Natural killer cell treated with Interleukin-12 subunit alpha and Interleukin-12 subunit beta and Interleukin-15 and Interleukin-18, amount 100 ng/mL, for 72 hours (primary cell): ENCODE results near the gene POR. TPM values are rescaled to one million over a fixed set of nuclear protein-coding genes. Genes with fewer than 3 reads are reported as not detected.
"Not testable (repeated sequence)": the region's sequence is repeated elsewhere in the genome, so short reads cannot be mapped to it uniquely, and the experiment has no call there.

Experiments used
- ATAC-seq, 2 donors: fragments of 150-1000 bp; cut with Tn5 transposase in 1 of 2; sonication (Bioruptor Pico), chemical (Tn5 transposase) in 1 of 2; 2 replicates each; pipeline ENCODE4 v1.10.0; 2021
- DNase-seq: peaks from one replicate; pipeline ENCODE4 v3.0.0; 2022; ENCODE audit warnings: low spot score
- H3K27ac Mint-ChIP-seq, 2 donors: 1 replicate in 1 of 2; 2 replicates in 1 of 2; pipeline ENCODE4 v1.8.0; 2022; ENCODE audit warnings: mixed read lengths in 2 of 2, mild to moderate bottlenecking in 1 of 2, moderate library complexity in 1 of 2
- H3K27me3 Mint-ChIP-seq, 2 donors: 1 replicate in 1 of 2; 2 replicates in 1 of 2; pipeline ENCODE4 v1.8.0; 2022; ENCODE audit warnings: mixed read lengths in 2 of 2
- H3K36me3 Mint-ChIP-seq: one replicate; pipeline ENCODE4 v1.8.0; 2022; ENCODE audit warnings: mixed read lengths
- H3K4me1 Mint-ChIP-seq, 2 donors: 1 replicate in 1 of 2; 2 replicates in 1 of 2; pipeline ENCODE4 v1.8.0; 2022; ENCODE audit warnings: low read depth in 2 of 2, mixed read lengths in 2 of 2, mild to moderate bottlenecking in 1 of 2
- H3K4me3 Mint-ChIP-seq: one replicate; pipeline ENCODE4 v1.8.0; 2022; ENCODE audit warnings: mixed read lengths
- H3K9me3 Mint-ChIP-seq: 2 replicates; pipeline ENCODE4 v1.8.0; 2022; ENCODE audit warnings: mixed read lengths
- total RNA-seq, 2 donors: library from RNA; stranded (reverse); gene quantifications; one replicate each; pipeline ENCODE4 v1.2.3, GENCODE V29; 2022

The POR gene
- 100 to 1,000 TPM; 112 to 164 TPM for total RNA-seq

DNA sequence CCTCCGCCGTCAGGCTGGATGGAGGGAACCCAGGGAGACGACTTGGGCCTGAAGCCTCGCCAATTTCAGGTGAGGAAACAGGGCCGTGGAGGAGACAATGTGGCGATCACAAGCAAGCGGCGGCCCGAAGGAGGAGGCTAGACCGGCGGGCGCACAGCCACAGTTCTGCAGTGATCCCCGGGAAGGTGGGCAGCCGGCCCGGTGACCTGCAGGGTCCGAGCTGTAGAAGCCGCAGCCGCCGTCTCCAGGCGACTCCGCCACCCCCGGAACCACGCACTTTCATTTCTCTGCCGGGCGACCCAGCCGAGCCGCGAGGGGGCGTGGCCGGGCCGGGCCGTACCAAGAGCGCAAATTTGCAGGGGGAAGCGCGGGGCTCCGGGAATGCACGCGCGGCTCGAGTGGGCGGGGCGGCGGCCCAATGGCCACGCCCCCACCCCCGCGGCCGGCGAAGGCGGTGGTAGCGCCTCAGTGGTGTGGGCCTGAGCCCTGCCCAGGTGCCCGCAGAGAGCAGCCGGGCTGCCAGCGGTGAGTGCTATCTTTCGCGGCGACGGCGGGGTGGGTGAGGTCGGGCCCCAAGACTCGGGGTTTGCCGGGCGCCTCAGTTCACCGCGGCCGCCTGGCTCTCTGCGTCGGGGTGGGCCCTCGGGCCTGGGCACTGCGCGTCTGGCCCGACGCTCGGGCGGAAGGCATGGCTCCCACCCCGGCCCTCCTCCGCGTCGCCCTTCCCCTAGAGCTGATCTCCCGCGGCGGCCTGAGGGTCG is at the start of gene POR:
TSS of gene POR (plus strand) at position 501 of the 761 bp plus-strand sequence. CDS start 38,847 bp downstream, outside the sequence.
- Mint-ChIP-seq H3K36me3 (no peaks in the 10 kb centered on the region), H3K4me3 (peak within 1 kb of the TSS; percentile 91), H3K4me1 (peaks cover 23 to 31% of the 10 kb centered on the region in 2 donors), H3K27ac (peak within 1 kb of the TSS; percentile 71 to 93), H3K27me3 (no peaks in the 10 kb centered on the region), H3K9me3 (no peaks in the 10 kb centered on the region)
- peak; percentile 99 for ATAC-seq
- peak; percentile 98 for DNase-seq

- peak in 1 of 2 donors; percentile 4 for ATAC-seq
Observed at GRCh38 chr7:75866114-75866488, 48.9 kb upstream of the POR start.

DNA sequence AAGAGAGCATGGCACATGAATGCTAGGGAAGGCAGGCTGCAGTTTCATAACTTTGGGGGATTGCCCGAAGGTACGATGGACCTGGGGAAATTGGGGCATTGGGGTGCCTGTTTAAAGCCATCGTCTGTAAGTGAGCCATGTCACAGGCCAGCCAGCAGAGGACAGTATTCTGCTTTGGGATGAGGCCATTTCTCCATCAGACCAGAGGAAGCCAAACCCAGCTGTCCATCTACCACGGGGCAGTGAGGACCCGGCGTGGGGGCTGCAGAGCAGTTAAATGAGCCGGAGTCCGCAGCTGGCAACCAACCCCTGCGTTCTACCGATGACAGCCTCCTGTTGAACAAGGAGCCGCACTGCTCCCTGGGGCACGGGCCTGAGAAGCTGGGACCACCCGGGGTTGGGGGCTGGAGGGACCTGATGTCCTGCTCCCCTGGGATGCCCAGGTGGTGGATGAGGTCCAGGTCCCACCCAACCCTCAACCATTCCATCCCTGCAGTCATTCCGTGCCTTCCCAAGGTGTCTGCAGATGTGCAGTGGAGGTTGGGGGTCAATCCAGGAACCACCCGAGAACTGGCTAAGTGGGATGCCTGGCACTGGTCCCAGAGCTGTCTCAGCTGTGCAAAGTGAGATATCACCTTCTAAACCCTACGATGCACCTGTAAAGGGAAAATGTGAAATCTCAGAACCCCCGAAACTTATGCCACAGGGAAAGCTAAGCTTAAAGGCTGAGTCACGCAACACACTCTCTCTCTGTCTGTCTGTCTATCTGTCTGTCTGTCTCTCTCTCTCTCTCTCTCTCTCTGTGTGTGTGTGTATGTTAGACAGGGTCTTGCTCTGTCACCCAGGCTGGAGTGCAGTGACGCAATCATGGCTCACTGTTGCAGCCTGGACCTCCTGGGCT is 48.2 kb upstream of the POR start:
- ATAC-seq (peak; percentile 85 to 89), DNase-seq (peak; percentile 70)
- peak overlapping the region in 1 of 2 donors; percentile 59 for H3K27ac Mint-ChIP-seq
- H3K4me3 Mint-ChIP-seq: peak overlapping the region; percentile 5
- no peaks in the 10 kb centered on the region for H3K36me3 Mint-ChIP-seq
- H3K9me3 Mint-ChIP-seq: no peaks in the 10 kb centered on the region
- peaks cover 11 to 14% of the 10 kb centered on the region in 2 donors for H3K4me1 Mint-ChIP-seq
- peaks cover 7 to 11% of the 10 kb centered on the region in 2 donors for H3K27me3 Mint-ChIP-seq

More at GRCh38 chr7:75866114-75866488, 48.9 kb upstream of the POR start:
- Mint-ChIP-seq H3K4me3 (no peak overlapping the region), H3K4me1 (peaks cover 11 to 14% of the 10 kb centered on the region in 2 donors), H3K36me3 (no peaks in the 10 kb centered on the region), H3K9me3 (no peaks in the 10 kb centered on the region), H3K27ac (no peak overlapping the region), H3K27me3 (peaks cover 7 to 11% of the 10 kb centered on the region in 2 donors)
- peak; percentile 31 for DNase-seq

DNA sequence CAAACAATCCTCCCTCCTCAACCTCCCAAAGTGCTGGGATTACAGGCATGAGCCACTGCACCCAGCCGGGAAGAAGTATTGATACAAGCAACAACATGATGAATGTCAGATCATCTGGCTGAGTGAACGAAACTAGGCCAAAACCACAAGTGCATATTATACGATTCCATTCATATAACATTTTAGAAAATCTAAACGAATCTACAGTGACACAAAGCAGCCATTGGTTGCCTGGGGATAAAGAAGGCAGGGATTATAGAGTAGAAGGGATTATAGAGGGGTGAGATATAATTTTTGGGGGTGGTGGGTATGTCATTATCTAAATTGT is 47.6 kb upstream of the POR start:
- peak overlapping the region in 1 of 2 donors; percentile 59 for H3K27ac Mint-ChIP-seq
- ATAC-seq: no peak
- H3K27me3 Mint-ChIP-seq: peaks cover 9 to 11% of the 10 kb centered on the region in 2 donors
- no peaks in the 10 kb centered on the region for H3K36me3 Mint-ChIP-seq
- DNase-seq: no peak
- no peaks in the 10 kb centered on the region for H3K9me3 Mint-ChIP-seq
- H3K4me3 Mint-ChIP-seq: peak overlapping the region; percentile 5
- peaks cover 11 to 18% of the 10 kb centered on the region in 2 donors for H3K4me1 Mint-ChIP-seq

DNA sequence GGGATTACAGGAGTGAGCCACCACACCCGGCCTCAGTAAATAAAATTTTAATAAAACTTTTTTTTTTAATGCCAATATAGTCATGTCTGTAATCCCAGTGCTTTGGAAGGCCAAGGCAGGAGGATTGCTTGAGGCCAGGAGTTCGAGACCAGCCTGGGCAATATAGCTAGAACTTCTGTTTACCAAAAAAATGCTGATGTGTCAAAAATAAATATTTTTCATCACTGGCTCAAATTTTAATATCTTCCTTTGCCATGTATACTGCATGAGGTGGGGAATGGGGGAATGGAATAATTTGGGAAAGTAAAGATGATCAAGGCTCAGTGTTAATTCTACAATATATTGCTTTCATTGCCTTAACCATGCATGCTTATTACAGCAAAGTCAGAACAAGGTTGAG is 46.8 kb upstream of the POR start:
- peaks cover 11 to 18% of the 10 kb centered on the region in 2 donors for H3K4me1 Mint-ChIP-seq
- ATAC-seq (no peak), DNase-seq (no peak)
- H3K27ac Mint-ChIP-seq: no peak overlapping the region
- peaks cover 9 to 11% of the 10 kb centered on the region in 2 donors for H3K27me3 Mint-ChIP-seq
- no peak overlapping the region for H3K4me3 Mint-ChIP-seq
- H3K36me3 Mint-ChIP-seq: no peaks in the 10 kb centered on the region
- H3K9me3 Mint-ChIP-seq: no peaks in the 10 kb centered on the region

DNA sequence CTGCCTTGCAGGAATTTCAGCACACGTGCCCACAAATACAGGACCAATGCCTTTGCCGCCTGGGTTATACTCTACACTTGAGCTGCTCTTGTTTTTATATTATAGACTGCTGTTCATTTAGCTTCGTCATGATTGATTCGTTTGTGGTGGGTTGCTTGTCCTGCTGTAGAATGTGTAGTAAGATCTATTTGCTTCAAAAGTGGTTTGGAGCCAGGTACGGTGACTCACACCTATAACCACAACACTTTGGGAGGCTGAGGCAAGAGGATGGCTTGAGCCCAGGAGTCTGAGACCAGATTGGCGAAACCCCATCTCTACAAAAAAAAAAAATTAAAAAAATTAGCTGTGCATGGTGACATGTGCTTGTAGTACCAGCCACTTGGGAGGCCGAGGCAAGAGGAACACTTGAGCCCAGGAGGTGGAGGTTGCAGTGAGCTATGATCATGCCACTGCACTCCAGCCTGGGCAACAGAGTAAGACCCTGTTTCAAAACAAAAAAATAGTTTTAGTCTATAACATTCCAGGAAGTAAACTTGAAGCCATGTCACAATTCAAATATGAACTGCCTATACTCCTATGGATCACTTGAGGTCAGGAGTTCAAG is 45.1 kb upstream of the POR start:
- Mint-ChIP-seq H3K27ac (peak overlapping the region in 1 of 2 donors; percentile 35), H3K36me3 (no peaks in the 10 kb centered on the region), H3K4me1 (peaks cover 11 to 18% of the 10 kb centered on the region in 2 donors), H3K9me3 (no peaks in the 10 kb centered on the region), H3K27me3 (peaks cover 6 to 7% of the 10 kb centered on the region in 2 donors), H3K4me3 (no peak overlapping the region)
- no peak for DNase-seq
- ATAC-seq: no peak

DNA sequence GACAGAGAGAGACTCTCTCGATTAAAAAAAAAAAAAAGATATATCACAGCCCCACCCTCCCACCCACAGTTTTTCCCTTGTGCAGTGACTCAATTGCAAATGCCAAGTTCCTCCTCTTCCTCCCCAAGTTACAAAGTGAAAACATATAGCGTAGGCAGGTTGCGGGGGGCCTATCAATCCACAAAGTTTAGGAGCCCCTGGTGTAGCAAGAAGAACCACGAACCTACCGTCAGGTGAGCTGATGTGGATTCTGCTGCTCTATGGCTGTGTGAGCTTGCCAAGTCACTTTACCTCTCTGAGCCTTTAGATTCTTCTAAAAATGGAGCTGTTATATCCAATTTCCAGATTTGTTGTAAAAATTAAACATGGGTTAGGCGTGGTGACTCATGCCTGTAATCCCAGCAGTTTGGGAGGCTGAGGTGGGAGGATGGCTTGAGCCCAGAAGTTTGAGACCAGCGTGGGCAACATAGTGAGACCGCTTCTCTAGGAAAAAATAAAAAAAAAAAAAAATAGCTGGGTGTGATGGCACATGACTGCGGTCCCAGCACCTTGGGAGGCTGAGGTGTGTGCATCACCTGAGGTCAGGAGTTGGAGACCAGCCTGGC is 44.3 kb upstream of the POR start:
- Mint-ChIP-seq H3K9me3 (no peaks in the 10 kb centered on the region), H3K4me1 (peaks cover 11 to 18% of the 10 kb centered on the region in 2 donors), H3K4me3 (no peak overlapping the region), H3K27me3 (peaks cover 6 to 7% of the 10 kb centered on the region in 2 donors), H3K27ac (no peak overlapping the region), H3K36me3 (no peaks in the 10 kb centered on the region)
- no peak for ATAC-seq
- no peak for DNase-seq

GRCh38 chr7:75872073-75872782 is 42.7 kb upstream of the POR start:
- DNase-seq (no peak), ATAC-seq (no peak)
- Mint-ChIP-seq H3K36me3 (no peaks in the 10 kb centered on the region), H3K4me1 (peaks cover 2 to 22% of the 10 kb centered on the region in 2 donors), H3K27ac (peak overlapping the region in 1 of 2 donors; percentile 7), H3K27me3 (peaks cover 0 to 2% of the 10 kb centered on the region in 2 donors), H3K9me3 (no peaks in the 10 kb centered on the region), H3K4me3 (no peak overlapping the region)

DNA sequence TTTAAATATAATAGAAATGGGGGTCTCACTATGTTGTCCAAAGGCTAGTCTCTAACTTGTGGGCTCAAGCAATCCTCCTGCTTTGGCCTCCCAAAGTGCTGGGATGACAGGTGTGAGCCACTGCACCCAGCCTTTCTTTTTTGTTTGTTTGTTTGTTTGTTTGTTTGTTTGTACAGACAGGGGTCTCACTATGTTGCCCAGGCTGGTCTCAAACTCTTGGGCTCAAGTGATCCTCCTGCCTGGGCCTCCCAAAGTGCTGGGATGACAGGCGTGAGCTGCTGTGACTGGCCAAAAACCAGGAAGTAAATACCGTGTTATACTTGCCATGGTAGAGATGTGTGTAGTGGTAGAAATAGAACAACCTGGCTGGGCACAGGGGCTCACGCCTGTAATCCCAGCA is 40.8 kb upstream of the POR start:
- H3K27ac Mint-ChIP-seq, H3K36me3 Mint-ChIP-seq, H3K4me3 Mint-ChIP-seq, H3K9me3 Mint-ChIP-seq, H3K27me3 Mint-ChIP-seq, ATAC-seq: not testable (repeated sequence)
- peak; percentile 12 for DNase-seq
- peaks cover 11 to 28% of the 10 kb centered on the region in 2 donors for H3K4me1 Mint-ChIP-seq

- Mint-ChIP-seq H3K9me3 (no peaks in the 10 kb centered on the region), H3K27ac (peak overlapping the region; percentile 74 to 97), H3K4me1 (peaks cover 24 to 37% of the 10 kb centered on the region in 2 donors), H3K4me3 (peak overlapping the region; percentile 61), H3K27me3 (peaks cover 0 to 2% of the 10 kb centered on the region in 2 donors), H3K36me3 (peaks cover 7% of the 10 kb centered on the region)
- ATAC-seq (no peak), DNase-seq (peak; percentile 1)
Observed at GRCh38 chr7:75875113-75876080, 39.6 kb upstream of the POR start.

DNA sequence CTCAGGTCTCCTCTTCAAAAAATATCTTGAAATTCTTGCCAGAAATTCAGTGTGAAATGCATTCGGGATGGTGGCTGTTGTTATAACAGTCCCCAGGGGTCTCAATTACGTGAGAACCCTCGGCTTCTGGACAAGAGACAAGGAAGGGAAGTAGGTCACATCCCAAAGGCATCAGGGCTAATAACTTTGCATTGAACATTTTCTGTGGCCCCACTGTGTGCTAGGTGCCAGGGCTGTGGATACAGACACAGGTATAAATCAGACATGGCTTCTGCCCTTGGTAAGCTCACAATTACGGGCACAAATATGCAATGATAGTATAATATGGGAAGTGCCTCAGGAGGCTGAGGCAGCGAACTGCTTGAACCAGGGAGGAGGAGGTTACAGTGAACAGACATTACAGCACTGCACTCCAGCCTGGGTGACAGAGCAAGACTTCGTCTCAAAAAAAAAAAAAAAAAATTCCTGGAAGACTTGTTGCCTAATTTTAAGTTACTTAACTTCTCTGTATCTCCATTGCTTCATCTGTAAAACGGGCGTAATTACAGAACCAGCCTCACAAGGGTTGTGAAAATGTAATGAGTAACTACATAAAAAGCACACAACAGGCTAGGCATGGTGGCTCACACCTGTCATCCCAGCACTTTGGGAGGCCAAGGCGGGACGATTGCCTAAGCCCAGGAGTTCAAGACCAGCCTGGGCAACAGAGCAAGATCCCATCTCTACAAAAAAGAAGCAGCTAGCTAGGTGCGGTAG is 38.7 kb upstream of the POR start:
- Mint-ChIP-seq H3K27ac (peak overlapping the region; percentile 74 to 97), H3K4me1 (peaks cover 25 to 38% of the 10 kb centered on the region in 2 donors)
- peak; percentile 45 to 76 for ATAC-seq

More for the DNA sequence above, 38.7 kb upstream of the POR start:
- no peaks in the 10 kb centered on the region for H3K9me3 Mint-ChIP-seq
- peaks cover 0 to 2% of the 10 kb centered on the region in 2 donors for H3K27me3 Mint-ChIP-seq
- peak; percentile 74 for DNase-seq
- peak overlapping the region; percentile 61 for H3K4me3 Mint-ChIP-seq
- peaks cover 7% of the 10 kb centered on the region for H3K36me3 Mint-ChIP-seq
